ENCODE results near the gene SUCO. TPM values are rescaled to one million over a fixed set of nuclear protein-coding genes. Genes with fewer than 3 reads are reported as not detected.

Gene SUCO
- total RNA-seq, 1 experiment from 2014 or later: 22.6 TPM

DNA sequence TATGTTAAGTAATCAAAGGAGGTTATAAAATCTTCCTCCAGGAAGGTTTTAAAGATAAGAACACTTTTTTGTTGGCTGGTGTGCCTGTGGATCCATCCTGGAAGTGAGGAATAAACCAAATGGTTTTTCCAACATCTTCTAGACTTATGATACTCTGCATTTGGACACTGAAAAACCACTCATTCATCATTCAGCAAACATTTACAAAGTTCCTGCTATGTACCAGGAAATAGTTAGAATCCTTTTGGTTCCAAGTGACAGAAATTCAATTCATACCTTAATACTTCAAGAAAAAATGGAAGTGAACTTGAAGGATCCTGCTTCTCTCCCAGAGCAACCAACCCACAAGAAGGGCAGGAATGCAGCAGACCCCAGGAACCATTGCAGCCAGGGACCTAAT, 49.5 kb upstream of the SUCO start:
- DNase-seq (ENCODE audit: low read depth, low spot score) (no peak), ATAC-seq (no peak)
- H2AFZ ChIP-seq (ENCODE audit: low read depth, low read length, poor library complexity, severe bottlenecking): peak overlapping the region; percentile 7
- H3K9me3 ChIP-seq (ENCODE audit: control insufficient read depth in 1 of 2, insufficient read depth in 1 of 2, low read depth in 1 of 2, low read length in 2 of 2): no peaks in the 10 kb centered on the region
- no peak overlapping the region for H3K4me3 ChIP-seq (replicated peaks in 1 of 2; ENCODE audit: low read depth in 1 of 2, low read length in 2 of 2)
- RAD21 ChIA-PET (ENCODE audit: low non-redundant PET in 1 of 2, low total read pairs in 2 of 2, uncharacterized antibody in 2 of 2, unreplicated experiment in 2 of 2): no interaction called here
- H3K9ac ChIP-seq (ENCODE audit: low read length): no peak overlapping the region
- H3K4me2 ChIP-seq (ENCODE audit: low read length): no peak overlapping the region
- POLR2A ChIA-PET: no interaction called here
- no TSS peak for BruUV-seq (replicated peaks)
- TF ChIP-seq FOSL1 (IDR thresholded peaks at IDR 0.05; ENCODE audit: low read depth): no peak
- TF ChIP-seq ZNF274 (IDR thresholded peaks at IDR 0.05; ENCODE audit: low read depth, low read length): no peak
- TF ChIP-seq, protein P1, sequence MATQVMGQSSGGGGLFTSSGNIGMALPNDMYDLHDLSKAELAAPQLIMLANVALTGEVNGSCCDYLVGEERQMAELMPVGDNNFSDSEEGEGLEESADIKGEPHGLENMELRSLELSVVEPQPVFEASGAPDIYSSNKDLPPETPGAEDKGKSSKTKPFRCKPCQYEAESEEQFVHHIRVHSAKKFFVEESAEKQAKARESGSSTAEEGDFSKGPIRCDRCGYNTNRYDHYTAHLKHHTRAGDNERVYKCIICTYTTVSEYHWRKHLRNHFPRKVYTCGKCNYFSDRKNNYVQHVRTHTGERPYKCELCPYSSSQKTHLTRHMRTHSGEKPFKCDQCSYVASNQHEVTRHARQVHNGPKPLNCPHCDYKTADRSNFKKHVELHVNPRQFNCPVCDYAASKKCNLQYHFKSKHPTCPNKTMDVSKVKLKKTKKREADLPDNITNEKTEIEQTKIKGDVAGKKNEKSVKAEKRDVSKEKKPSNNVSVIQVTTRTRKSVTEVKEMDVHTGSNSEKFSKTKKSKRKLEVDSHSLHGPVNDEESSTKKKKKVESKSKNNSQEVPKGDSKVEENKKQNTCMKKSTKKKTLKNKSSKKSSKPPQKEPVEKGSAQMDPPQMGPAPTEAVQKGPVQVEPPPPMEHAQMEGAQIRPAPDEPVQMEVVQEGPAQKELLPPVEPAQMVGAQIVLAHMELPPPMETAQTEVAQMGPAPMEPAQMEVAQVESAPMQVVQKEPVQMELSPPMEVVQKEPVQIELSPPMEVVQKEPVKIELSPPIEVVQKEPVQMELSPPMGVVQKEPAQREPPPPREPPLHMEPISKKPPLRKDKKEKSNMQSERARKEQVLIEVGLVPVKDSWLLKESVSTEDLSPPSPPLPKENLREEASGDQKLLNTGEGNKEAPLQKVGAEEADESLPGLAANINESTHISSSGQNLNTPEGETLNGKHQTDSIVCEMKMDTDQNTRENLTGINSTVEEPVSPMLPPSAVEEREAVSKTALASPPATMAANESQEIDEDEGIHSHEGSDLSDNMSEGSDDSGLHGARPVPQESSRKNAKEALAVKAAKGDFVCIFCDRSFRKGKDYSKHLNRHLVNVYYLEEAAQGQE (IDR thresholded peaks at IDR 0.05; ENCODE audit: low read depth): no peak
- no peak for TF ChIP-seq TCF7L2 (IDR thresholded peaks at IDR 0.05; ENCODE audit: borderline replicate concordance, extremely low read depth, insufficient read depth, insufficient read length)
- no peak for TF ChIP-seq SP1 (IDR thresholded peaks at IDR 0.05; ENCODE audit: low read depth)
- TF ChIP-seq, protein P2, sequence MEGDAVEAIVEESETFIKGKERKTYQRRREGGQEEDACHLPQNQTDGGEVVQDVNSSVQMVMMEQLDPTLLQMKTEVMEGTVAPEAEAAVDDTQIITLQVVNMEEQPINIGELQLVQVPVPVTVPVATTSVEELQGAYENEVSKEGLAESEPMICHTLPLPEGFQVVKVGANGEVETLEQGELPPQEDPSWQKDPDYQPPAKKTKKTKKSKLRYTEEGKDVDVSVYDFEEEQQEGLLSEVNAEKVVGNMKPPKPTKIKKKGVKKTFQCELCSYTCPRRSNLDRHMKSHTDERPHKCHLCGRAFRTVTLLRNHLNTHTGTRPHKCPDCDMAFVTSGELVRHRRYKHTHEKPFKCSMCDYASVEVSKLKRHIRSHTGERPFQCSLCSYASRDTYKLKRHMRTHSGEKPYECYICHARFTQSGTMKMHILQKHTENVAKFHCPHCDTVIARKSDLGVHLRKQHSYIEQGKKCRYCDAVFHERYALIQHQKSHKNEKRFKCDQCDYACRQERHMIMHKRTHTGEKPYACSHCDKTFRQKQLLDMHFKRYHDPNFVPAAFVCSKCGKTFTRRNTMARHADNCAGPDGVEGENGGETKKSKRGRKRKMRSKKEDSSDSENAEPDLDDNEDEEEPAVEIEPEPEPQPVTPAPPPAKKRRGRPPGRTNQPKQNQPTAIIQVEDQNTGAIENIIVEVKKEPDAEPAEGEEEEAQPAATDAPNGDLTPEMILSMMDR (IDR thresholded peaks at IDR 0.05 in 2 of 3, conservative IDR thresholded peaks at IDR 0.05 in 1 of 3; ENCODE audit: borderline replicate concordance in 1 of 3, insufficient read depth in 1 of 3, low read depth in 2 of 3, low read length in 2 of 3): no peak
- TF ChIP-seq POLR2AphosphoS5 (IDR thresholded peaks at IDR 0.05; ENCODE audit: low read depth, low read length): no peak
- no peak for TF ChIP-seq CBX3 (IDR thresholded peaks at IDR 0.05; ENCODE audit: low read depth)
- no peaks in the 10 kb centered on the region for H3K27me3 ChIP-seq (ENCODE audit: insufficient read depth, low read length)
- H3K27ac ChIP-seq (ENCODE audit: low read depth, low read length): no peak overlapping the region
- CTCF ChIA-PET: no interaction called here
- no peaks in the 10 kb centered on the region for H3K36me3 ChIP-seq (ENCODE audit: control insufficient read depth in 1 of 2, insufficient read depth in 2 of 2, low read length in 2 of 2)
- intact Hi-C loops (cut with micrococcal nuclease): no loop called here
- peaks cover 13 to 20% of the 10 kb centered on the region in 2 experiments; a peak in 3 of 4 replicates for H3K4me1 ChIP-seq (ENCODE audit: control insufficient read depth in 1 of 2, insufficient read depth in 2 of 2, low read length in 2 of 2)
- H4K20me1 ChIP-seq (ENCODE audit: insufficient read depth): no peaks in the 10 kb centered on the region
- H3K79me2 ChIP-seq (ENCODE audit: insufficient read depth, low read length): no peaks in the 10 kb centered on the region
- no peaks in the 10 kb centered on the region for H3K9me2 ChIP-seq (ENCODE audit: insufficient read depth)

Data from HCT116 (cell line).